ENCODE measurements around the gene TMEM161A.

GRCh38 chr19:19122902-19123301 is 15.4 kb downstream of the TMEM161A start:
- TF ChIP-seq, protein P1, sequence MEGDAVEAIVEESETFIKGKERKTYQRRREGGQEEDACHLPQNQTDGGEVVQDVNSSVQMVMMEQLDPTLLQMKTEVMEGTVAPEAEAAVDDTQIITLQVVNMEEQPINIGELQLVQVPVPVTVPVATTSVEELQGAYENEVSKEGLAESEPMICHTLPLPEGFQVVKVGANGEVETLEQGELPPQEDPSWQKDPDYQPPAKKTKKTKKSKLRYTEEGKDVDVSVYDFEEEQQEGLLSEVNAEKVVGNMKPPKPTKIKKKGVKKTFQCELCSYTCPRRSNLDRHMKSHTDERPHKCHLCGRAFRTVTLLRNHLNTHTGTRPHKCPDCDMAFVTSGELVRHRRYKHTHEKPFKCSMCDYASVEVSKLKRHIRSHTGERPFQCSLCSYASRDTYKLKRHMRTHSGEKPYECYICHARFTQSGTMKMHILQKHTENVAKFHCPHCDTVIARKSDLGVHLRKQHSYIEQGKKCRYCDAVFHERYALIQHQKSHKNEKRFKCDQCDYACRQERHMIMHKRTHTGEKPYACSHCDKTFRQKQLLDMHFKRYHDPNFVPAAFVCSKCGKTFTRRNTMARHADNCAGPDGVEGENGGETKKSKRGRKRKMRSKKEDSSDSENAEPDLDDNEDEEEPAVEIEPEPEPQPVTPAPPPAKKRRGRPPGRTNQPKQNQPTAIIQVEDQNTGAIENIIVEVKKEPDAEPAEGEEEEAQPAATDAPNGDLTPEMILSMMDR (IDR thresholded peaks at IDR 0.05), result no peak
- TF ChIP-seq POLR2A (IDR thresholded peaks at IDR 0.05), result no peak

All from ovary (tissue), 3 donors.